GM23338 (cell line): ENCODE measurements around the gene RGS19. TPM values are rescaled to one million over a fixed set of nuclear protein-coding genes. Genes with fewer than 3 reads are reported as not detected.

Source experiments
- ATAC-seq: fragments of 200-7000 bp; cut with Tn5 transposase; 3 replicates; pipeline ENCODE4 v1.9.1; 2020
- DNase-seq: peaks from one replicate; pipeline ENCODE4 v3.0.0-alpha.2; 2015; ENCODE audit warnings: low spot score
- H2AFZ ChIP-seq: fragments of 200-600 bp; sonication (generic); 2 replicates; pipeline ENCODE4 v1.8.0; 2016; ENCODE audit warnings: antibody characterized with exemption, mild to moderate bottlenecking, moderate library complexity
- H3F3A ChIP-seq: fragments of 200-600 bp; sonication (generic); replicated peaks from 2 replicates; pipeline ENCODE4 v1.8.0; 2017; ENCODE audit warnings: antibody characterized with exemption, mixed run types, low read depth
- H3K27ac ChIP-seq: fragments of 200-600 bp; sonication (generic); 2 replicates; pipeline ENCODE4 v1.6.1; 2016; ENCODE audit warnings: low read depth
- H3K27me3 ChIP-seq: fragments of 200-600 bp; sonication (generic); 2 replicates; pipeline ENCODE4 v1.8.0; 2016; ENCODE audit warnings: mild to moderate bottlenecking, mixed run types, moderate library complexity; ENCODE audit not compliant: insufficient read depth
- H3K36me3 ChIP-seq: fragments of 200-600 bp; sonication (generic); 2 replicates; pipeline ENCODE4 v1.8.0; 2016; ENCODE audit warnings: mild to moderate bottlenecking; ENCODE audit not compliant: insufficient read depth
- H3K4me1 ChIP-seq: fragments of 200-600 bp; sonication (generic); 2 replicates; pipeline ENCODE4 v1.8.0; 2016; ENCODE audit warnings: mild to moderate bottlenecking, moderate library complexity; ENCODE audit not compliant: insufficient read depth
- H3K4me2 ChIP-seq: fragments of 200-600 bp; sonication (generic); 2 replicates; pipeline ENCODE4 v1.7.1; 2017; ENCODE audit warnings: mixed run types
- H3K4me3 ChIP-seq: fragments of 200-600 bp; sonication (generic); 2 replicates; pipeline ENCODE4 v1.6.1; 2016; ENCODE audit warnings: mixed run types
- H3K79me2 ChIP-seq: fragments of 200-600 bp; sonication (generic); replicated peaks from 2 replicates; pipeline ENCODE4 v1.8.0; 2017; ENCODE audit warnings: mild to moderate bottlenecking; ENCODE audit not compliant: insufficient read depth
- H3K9me2 ChIP-seq: fragments of 200-600 bp; sonication (generic); 2 replicates; pipeline ENCODE4 v1.8.0; 2017; ENCODE audit not compliant: insufficient read depth
- H4K20me1 ChIP-seq: fragments of 200-600 bp; sonication (generic); replicated peaks from 2 replicates; pipeline ENCODE4 v1.8.0; 2017; ENCODE audit warnings: mild to moderate bottlenecking; ENCODE audit not compliant: insufficient read depth
- H3K27ac Mint-ChIP-seq: 2 replicates; pipeline ENCODE4 v1.8.0; 2020; ENCODE audit warnings: inconsistent platforms, mild to moderate bottlenecking, moderate library complexity, mixed read lengths
- H3K27me3 Mint-ChIP-seq: 3 replicates; pipeline ENCODE4 v1.8.0; 2022; ENCODE audit warnings: low read depth, mild to moderate bottlenecking, moderate library complexity, mixed read lengths, inconsistent platforms; ENCODE audit not compliant: insufficient read depth, poor library complexity
- H3K36me3 Mint-ChIP-seq: 3 replicates; pipeline ENCODE4 v1.8.0; 2021; ENCODE audit warnings: low read depth, mild to moderate bottlenecking, inconsistent platforms, moderate library complexity, mixed read lengths
- H3K4me1 Mint-ChIP-seq: 3 replicates; pipeline ENCODE4 v1.8.0; 2020; ENCODE audit warnings: mild to moderate bottlenecking, inconsistent platforms, mixed read lengths
- H3K4me3 Mint-ChIP-seq: 3 replicates; pipeline ENCODE4 v1.8.0; 2021; ENCODE audit warnings: moderate library complexity, mild to moderate bottlenecking, inconsistent platforms, mixed read lengths
- H3K9me3 Mint-ChIP-seq: 3 replicates; pipeline ENCODE4 v1.8.0; 2020; ENCODE audit warnings: moderate library complexity, mild to moderate bottlenecking, inconsistent platforms, mixed read lengths
- CREB1 ChIP-seq: fragments of 250-450 bp; sonication (Bioruptor Pico); IDR thresholded peaks from 2 replicates; pipeline ENCODE4 v1.5.0; 2020; ENCODE audit warnings: low read depth, mild to moderate bottlenecking, moderate library complexity
- CTCF ChIP-seq, 2 experiments: fragments of 200-600 bp in 1 of 2; sonication (generic) in 1 of 2; conservative IDR thresholded peaks; 2 replicates each; pipeline versions ENCODE4 v1.5.1 to v1.6.1; 2016 to 2017; ENCODE audit warnings: antibody characterized with exemption in 2 of 2, low read depth in 2 of 2, mild to moderate bottlenecking in 2 of 2, moderate library complexity in 1 of 2
- ETS1 ChIP-seq: IDR thresholded peaks from 2 replicates; pipeline ENCODE4 v1.6.1; 2016; ENCODE audit warnings: antibody characterized with exemption
- EZH2 ChIP-seq: fragments of 200-600 bp; sonication (generic); IDR thresholded peaks from one replicate; pipeline ENCODE4 v1.8.0; 2017; ENCODE audit warnings: antibody characterized with exemption, mild to moderate bottlenecking, low read depth; ENCODE audit not compliant: unreplicated experiment
- EZH2phosphoT487 ChIP-seq: fragments of 200-600 bp; sonication (generic); IDR thresholded peaks from one replicate; pipeline ENCODE4 v1.8.1; 2018; ENCODE audit warnings: antibody characterized with exemption; ENCODE audit not compliant: unreplicated experiment
- JUNB ChIP-seq: IDR thresholded peaks from one replicate; pipeline ENCODE4 v1.6.1; 2016; ENCODE audit warnings: antibody characterized with exemption; ENCODE audit not compliant: unreplicated experiment
- NANOG ChIP-seq: IDR thresholded peaks from 2 replicates; pipeline ENCODE4 v1.6.1; 2016; ENCODE audit warnings: antibody characterized with exemption, borderline replicate concordance
- POLR2AphosphoS5 ChIP-seq: IDR thresholded peaks from 2 replicates; pipeline ENCODE4 v1.6.1; 2016; ENCODE audit warnings: antibody characterized with exemption, low read depth
- REST ChIP-seq: IDR thresholded peaks from one replicate; pipeline ENCODE4 v1.6.1; 2018; ENCODE audit warnings: antibody characterized with exemption; ENCODE audit not compliant: unreplicated experiment
- STAT1 ChIP-seq: IDR thresholded peaks from one replicate; pipeline ENCODE4 v1.6.1; 2016; ENCODE audit warnings: antibody characterized with exemption; ENCODE audit not compliant: unreplicated experiment
- ZNF114 ChIP-seq: fragments of 250-450 bp; sonication (Bioruptor Pico); IDR thresholded peaks from 2 replicates; pipeline ENCODE4 v1.5.0; 2020; ENCODE audit warnings: mild to moderate bottlenecking, moderate library complexity
- ZNF331 ChIP-seq: fragments of 250-450 bp; sonication (Bioruptor Pico); IDR thresholded peaks from 2 replicates; pipeline ENCODE4 v1.5.0; 2020; ENCODE audit warnings: low read depth, mild to moderate bottlenecking, moderate library complexity
- ZNF462 ChIP-seq: fragments of 250-450 bp; sonication (Bioruptor Pico); IDR thresholded peaks from 2 replicates; pipeline ENCODE4 v1.5.0; 2020; ENCODE audit warnings: mild to moderate bottlenecking, moderate library complexity
- polyA plus RNA-seq: library from polyadenylated mRNA; unstranded; fragments of >200 nt; fragmentation: Nextera tagmentation; extraction: Ambion mirVana; gene quantifications from 2 replicates; pipeline ENCODE4 v1.2.1, GENCODE V29; 2016
- total RNA-seq: library from RNA; depleted of rRNA; stranded (reverse); fragments of >200 nt; shearing (Covaris generic); gene quantifications from 2 replicates; pipeline ENCODE4 v1.2.3, GENCODE V29; 2014

RGS19 gene
- total and polyA plus RNA-seq, 2 experiments from 2014 or later: 13.1 to 19.7 TPM

GRCh38 chr20:64044484-64045247, 34.7 kb downstream of the RGS19 start:
- TF ChIP-seq ETS1: no peak
- no peak for TF ChIP-seq REST
- TF ChIP-seq NANOG: no peak
- no peak for TF ChIP-seq STAT1
- TF ChIP-seq EZH2phosphoT487: no peak
- no peak for TF ChIP-seq CTCF (conservative IDR thresholded peaks at IDR 0.05; ENCODE audit: low read depth in 2 of 2)
- TF ChIP-seq JUNB: no peak
- no peak for TF ChIP-seq CREB1 (CRISPR knock-in tag)
- no peak for TF ChIP-seq ZNF331 (CRISPR knock-in tag)
- TF ChIP-seq POLR2AphosphoS5: no peak
- no peak for TF ChIP-seq ZNF462 (CRISPR knock-in tag)
- no peak for TF ChIP-seq ZNF114 (CRISPR knock-in tag)
- no peak for TF ChIP-seq EZH2
- Histone ChIP-seq H3K4me1 (peaks cover 22% of the 10 kb centered on the region), H4K20me1 (no peaks in the 10 kb centered on the region), H3K4me2 (no peak overlapping the region; the same call in 1 of the 2 replicates), H2AFZ (no peak overlapping the region), H3K27me3 (peaks cover 89% of the 10 kb centered on the region), H3K27ac (no peak overlapping the region), H3K79me2 (no peaks in the 10 kb centered on the region), H3K4me3 (no peak overlapping the region), H3K36me3 (no peaks in the 10 kb centered on the region), H3K9me2 (no peaks in the 10 kb centered on the region), H3F3A (peaks cover 7% of the 10 kb centered on the region; the same call in 1 of the 2 replicates)
- Mint-ChIP-seq H3K36me3 (no peaks in the 10 kb centered on the region; the same call in 2 of the 3 replicates), H3K27me3 (peaks cover 70% of the 10 kb centered on the region), H3K4me1 (peaks cover 20% of the 10 kb centered on the region), H3K27ac (no peak overlapping the region), H3K9me3 (no peaks in the 10 kb centered on the region), H3K4me3 (no peak overlapping the region)
- DNase-seq: no peak
- ATAC-seq: no peak
